Mesenchymal stem cell (in vitro differentiated cells and primary cell): ENCODE data around the gene PUS7.

ENCODE experiments used
- DNase-seq: peaks from one replicate; pipeline ENCODE4 v3.0.0-alpha.2; 2013
- H2AFZ ChIP-seq: one replicate; pipeline ENCODE4 v1.6.1; 2013; ENCODE audit warnings: low read depth, mild to moderate bottlenecking, control low read depth, inconsistent platforms, low read length, moderate library complexity
- H2AK5ac ChIP-seq: 2 replicates; pipeline ENCODE4 v1.6.1; 2013; ENCODE audit warnings: low read length, moderate library complexity, mild to moderate bottlenecking, inconsistent platforms; ENCODE audit not compliant: severe bottlenecking
- H2BK120ac ChIP-seq: one replicate; pipeline ENCODE4 v1.6.1; 2013; ENCODE audit warnings: low read depth, mild to moderate bottlenecking, inconsistent platforms, low read length, moderate library complexity
- H2BK12ac ChIP-seq, 2 experiments: one replicate each; pipeline ENCODE4 v1.6.1; 2013; ENCODE audit warnings: inconsistent platforms in 2 of 2, low read length in 2 of 2, mild to moderate bottlenecking in 2 of 2, moderate library complexity in 2 of 2, control low read depth in 1 of 2
- H2BK15ac ChIP-seq: one replicate; pipeline ENCODE4 v1.6.1; 2013; ENCODE audit warnings: mild to moderate bottlenecking, low read depth, inconsistent platforms; ENCODE audit not compliant: poor library complexity, severe bottlenecking
- H2BK5ac ChIP-seq: 2 replicates; pipeline ENCODE4 v1.6.1; 2013; ENCODE audit warnings: low read depth, mild to moderate bottlenecking, low read length, control low read depth, inconsistent platforms; ENCODE audit not compliant: poor library complexity, severe bottlenecking
- H3K14ac ChIP-seq, 2 experiments: one replicate each; pipeline ENCODE4 v1.6.1; 2013; ENCODE audit warnings: inconsistent platforms in 2 of 2, low read length in 2 of 2, control low read depth in 1 of 2, mild to moderate bottlenecking in 1 of 2, moderate library complexity in 1 of 2
- H3K18ac ChIP-seq, 2 experiments: one replicate each; pipeline ENCODE4 v1.6.1; 2013; ENCODE audit warnings: inconsistent platforms in 2 of 2, low read length in 2 of 2, control low read depth in 1 of 2, low read depth in 1 of 2, mild to moderate bottlenecking in 1 of 2
- H3K23ac ChIP-seq, 2 experiments: one replicate each; pipeline ENCODE4 v1.6.1; 2013; ENCODE audit warnings: inconsistent platforms in 2 of 2, low read length in 2 of 2, mild to moderate bottlenecking in 2 of 2, moderate library complexity in 2 of 2, control low read depth in 1 of 2
- H3K27ac ChIP-seq: 2 replicates; pipeline ENCODE4 v1.5.1; 2013; ENCODE audit warnings: mild to moderate bottlenecking, moderate library complexity, low read length, control low read depth, inconsistent platforms; ENCODE audit not compliant: poor library complexity, severe bottlenecking
- H3K27me3 ChIP-seq, 2 experiments: 2 replicates each; pipeline versions ENCODE4 v1.6.1 to v1.7.0; 2013; ENCODE audit warnings: low read length in 2 of 2, mild to moderate bottlenecking in 2 of 2, moderate library complexity in 2 of 2, control low read depth in 1 of 2, inconsistent platforms in 1 of 2; ENCODE audit not compliant: control insufficient read depth in 1 of 2, insufficient read depth in 1 of 2
- H3K36me3 ChIP-seq, 2 experiments: 2 replicates each; pipeline versions ENCODE4 v1.6.1 to v1.7.0; 2013; ENCODE audit warnings: low read length in 2 of 2, control low read depth in 1 of 2, inconsistent platforms in 1 of 2, low read depth in 1 of 2, mild to moderate bottlenecking in 1 of 2; ENCODE audit not compliant: insufficient read depth in 2 of 2, control insufficient read depth in 1 of 2
- H3K4ac ChIP-seq, 2 experiments: one replicate each; pipeline ENCODE4 v1.6.1; 2013; ENCODE audit warnings: inconsistent platforms in 2 of 2, low read length in 2 of 2, mild to moderate bottlenecking in 2 of 2, moderate library complexity in 2 of 2, control low read depth in 1 of 2, low read depth in 1 of 2
- H3K4me1 ChIP-seq: 2 replicates; pipeline ENCODE4 v1.6.1; 2013; ENCODE audit warnings: low read depth, low read length, control low read depth; ENCODE audit not compliant: control insufficient read depth, insufficient read depth
- H3K4me2 ChIP-seq: 2 replicates; pipeline ENCODE4 v1.6.1; 2013; ENCODE audit warnings: low read length, mild to moderate bottlenecking, inconsistent platforms; ENCODE audit not compliant: poor library complexity, severe bottlenecking
- H3K4me3 ChIP-seq, 2 experiments: 2 replicates each; pipeline versions ENCODE4 v1.5.1 to v1.7.0; 2013; ENCODE audit warnings: low read length in 2 of 2, mild to moderate bottlenecking in 2 of 2, control low read depth in 1 of 2, low read depth in 1 of 2; ENCODE audit not compliant: insufficient read depth in 1 of 2
- H3K79me1 ChIP-seq: replicated peaks from 2 replicates; pipeline ENCODE4 v1.6.1; 2013; ENCODE audit warnings: mild to moderate bottlenecking, control low read depth, low read length, inconsistent platforms; ENCODE audit not compliant: poor library complexity, severe bottlenecking
- H3K9ac ChIP-seq: 2 replicates; pipeline ENCODE4 v1.7.0; 2013; ENCODE audit warnings: mild to moderate bottlenecking, low read length, moderate library complexity
- H3K9me3 ChIP-seq: 2 replicates; pipeline ENCODE4 v1.7.0; 2013; ENCODE audit warnings: mild to moderate bottlenecking, low read length; ENCODE audit not compliant: control insufficient read depth
- H4K8ac ChIP-seq: one replicate; pipeline ENCODE4 v1.6.1; 2013; ENCODE audit warnings: inconsistent platforms, mild to moderate bottlenecking, low read length, moderate library complexity
- H4K91ac ChIP-seq: one replicate; pipeline ENCODE4 v1.6.1; 2013; ENCODE audit warnings: mild to moderate bottlenecking, low read length, inconsistent platforms
- WGBS: methylation state at CpG from one replicate; pipeline ENCODE4 v1.1.7; 2013; ENCODE audit warnings: mixed read lengths; 5-methylcytosine and 5-hydroxymethylcytosine counted together

PUS7 gene

GRCh38 chr7:105489409-105489808, 32.7 kb downstream of the PUS7 start:
- Histone ChIP-seq H2BK5ac (no peak overlapping the region), H3K79me1 (peaks cover 24% of the 10 kb centered on the region), H3K4me1 (peaks cover 9% of the 10 kb centered on the region), H3K9me3 (no peaks in the 10 kb centered on the region), H3K9ac (no peak overlapping the region), H3K4me2 (no peak overlapping the region), H3K36me3 (peaks cover 23 to 24% of the 10 kb centered on the region in 2 experiments), H2BK15ac (no peak overlapping the region), H2AFZ (no peak overlapping the region), H3K14ac (no peak overlapping the region), H2BK12ac (no peak overlapping the region), H3K23ac (no peak overlapping the region), H3K4me3 (no peak overlapping the region), H4K91ac (no peak overlapping the region), H4K8ac (no peak overlapping the region), H3K4ac (no peak overlapping the region), H3K27me3 (no peaks in the 10 kb centered on the region), H2BK120ac (no peak overlapping the region), H3K27ac (peak overlapping the region; percentile 21), H3K18ac (no peak overlapping the region), H2AK5ac (peak overlapping the region; percentile 91)
- DNase-seq: peak; percentile 22
- WGBS: 100% methylated on average over 1 of the region's 3 CpGs

- peaks cover 5% of the 10 kb centered on the region for H3K4me1 ChIP-seq
- no peak overlapping the region for H3K23ac ChIP-seq
- peaks cover 23 to 30% of the 10 kb centered on the region in 2 experiments for H3K36me3 ChIP-seq
- H2AK5ac ChIP-seq: peak overlapping the region; percentile 58
- H3K27ac ChIP-seq: peak overlapping the region; percentile 78
- 53% methylated on average over 4 of the region's 6 CpGs for WGBS
- peak; percentile 82 for DNase-seq
- H3K4ac ChIP-seq: no peak overlapping the region
- peaks cover 26% of the 10 kb centered on the region for H3K79me1 ChIP-seq
- no peak overlapping the region for H2BK5ac ChIP-seq
- no peak overlapping the region for H4K8ac ChIP-seq
- no peaks in the 10 kb centered on the region for H3K27me3 ChIP-seq
- no peak overlapping the region for H2BK15ac ChIP-seq
- H4K91ac ChIP-seq: no peak overlapping the region
- H3K18ac ChIP-seq: no peak overlapping the region
- no peaks in the 10 kb centered on the region for H3K9me3 ChIP-seq
- H2BK12ac ChIP-seq: no peak overlapping the region
- H3K9ac ChIP-seq: peak overlapping the region; percentile 77
- peak overlapping the region; percentile 24 for H2AFZ ChIP-seq
- H3K14ac ChIP-seq: no peak overlapping the region
- peak overlapping the region; percentile 10 for H3K4me2 ChIP-seq
- peak overlapping the region in 1 of 2 experiments; percentile 52 for H3K4me3 ChIP-seq
- H2BK120ac ChIP-seq: no peak overlapping the region
These were observed 34.2 kb downstream of the PUS7 start for GRCh38 chr7:105487579-105488571.

GRCh38 chr7:105480931-105481330, 41.1 kb downstream of the PUS7 start:
- H2BK5ac ChIP-seq: no peak overlapping the region
- H3K36me3 ChIP-seq: peaks cover 31 to 39% of the 10 kb centered on the region in 2 experiments
- H3K4me3 ChIP-seq: no peak overlapping the region
- no peak overlapping the region for H3K9ac ChIP-seq
- no peak overlapping the region for H2BK15ac ChIP-seq
- no peaks in the 10 kb centered on the region for H3K27me3 ChIP-seq
- no peak for DNase-seq
- H3K14ac ChIP-seq: no peak overlapping the region
- H2AFZ ChIP-seq: no peak overlapping the region
- H3K18ac ChIP-seq: no peak overlapping the region
- peaks cover 13% of the 10 kb centered on the region for H3K79me1 ChIP-seq
- H4K8ac ChIP-seq: no peak overlapping the region
- no peak overlapping the region for H3K4me2 ChIP-seq
- no peak overlapping the region for H3K4ac ChIP-seq
- H3K27ac ChIP-seq: peak overlapping the region; percentile 17
- H3K9me3 ChIP-seq: no peaks in the 10 kb centered on the region
- H4K91ac ChIP-seq: no peak overlapping the region
- no peak overlapping the region for H3K23ac ChIP-seq
- H2AK5ac ChIP-seq: no peak overlapping the region
- peaks cover 3% of the 10 kb centered on the region for H3K4me1 ChIP-seq
- WGBS: no CpG with 5 or more reads among the region's 4 CpGs
- no peak overlapping the region for H2BK12ac ChIP-seq
- H2BK120ac ChIP-seq: no peak overlapping the region

GRCh38 chr7:105478606-105479005, 43.5 kb downstream of the PUS7 start:
- Histone ChIP-seq H3K9me3 (no peaks in the 10 kb centered on the region), H3K4me1 (peaks cover 3% of the 10 kb centered on the region), H2AFZ (no peak overlapping the region), H3K36me3 (peaks cover 20 to 32% of the 10 kb centered on the region in 2 experiments), H3K79me1 (peaks cover 7% of the 10 kb centered on the region), H2BK12ac (no peak overlapping the region), H3K27ac (no peak overlapping the region), H3K4ac (no peak overlapping the region), H3K4me2 (no peak overlapping the region), H3K27me3 (no peaks in the 10 kb centered on the region), H4K91ac (no peak overlapping the region), H4K8ac (no peak overlapping the region), H3K9ac (no peak overlapping the region), H2BK120ac (no peak overlapping the region), H3K4me3 (no peak overlapping the region), H2AK5ac (no peak overlapping the region), H2BK5ac (no peak overlapping the region), H3K18ac (no peak overlapping the region), H2BK15ac (no peak overlapping the region), H3K23ac (no peak overlapping the region), H3K14ac (no peak overlapping the region)
- WGBS: 100% methylated on average over 1 of the region's 5 CpGs
- no peak for DNase-seq
